ENCODE data around the gene MYL3. TPM values are rescaled to one million over a fixed set of nuclear protein-coding genes. Genes with fewer than 3 reads are reported as not detected.
A peak's percentile ranks its signal among the peaks of the same experiment; 100 is the strongest.

Gene MYL3
- total RNA-seq, 2 donors from 2014 or later = 208 to 223 TPM

- H3K9me3 ChIP-seq = no peaks in the 10 kb centered on the region
- H3K4me3 ChIP-seq = no peak overlapping the region
- TF ChIP-seq, protein P1, sequence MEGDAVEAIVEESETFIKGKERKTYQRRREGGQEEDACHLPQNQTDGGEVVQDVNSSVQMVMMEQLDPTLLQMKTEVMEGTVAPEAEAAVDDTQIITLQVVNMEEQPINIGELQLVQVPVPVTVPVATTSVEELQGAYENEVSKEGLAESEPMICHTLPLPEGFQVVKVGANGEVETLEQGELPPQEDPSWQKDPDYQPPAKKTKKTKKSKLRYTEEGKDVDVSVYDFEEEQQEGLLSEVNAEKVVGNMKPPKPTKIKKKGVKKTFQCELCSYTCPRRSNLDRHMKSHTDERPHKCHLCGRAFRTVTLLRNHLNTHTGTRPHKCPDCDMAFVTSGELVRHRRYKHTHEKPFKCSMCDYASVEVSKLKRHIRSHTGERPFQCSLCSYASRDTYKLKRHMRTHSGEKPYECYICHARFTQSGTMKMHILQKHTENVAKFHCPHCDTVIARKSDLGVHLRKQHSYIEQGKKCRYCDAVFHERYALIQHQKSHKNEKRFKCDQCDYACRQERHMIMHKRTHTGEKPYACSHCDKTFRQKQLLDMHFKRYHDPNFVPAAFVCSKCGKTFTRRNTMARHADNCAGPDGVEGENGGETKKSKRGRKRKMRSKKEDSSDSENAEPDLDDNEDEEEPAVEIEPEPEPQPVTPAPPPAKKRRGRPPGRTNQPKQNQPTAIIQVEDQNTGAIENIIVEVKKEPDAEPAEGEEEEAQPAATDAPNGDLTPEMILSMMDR (IDR thresholded peaks at IDR 0.05) = no peak
- H3K36me3 ChIP-seq = no peaks in the 10 kb centered on the region
- no peak overlapping the region for H3K27ac ChIP-seq
- DNase-seq (ENCODE audit: low spot score) = peak; percentile 51
- H3K4me1 ChIP-seq = peaks cover 0 to 31% of the 10 kb centered on the region in 2 donors
- H3K27me3 ChIP-seq = no peaks in the 10 kb centered on the region
Measured at GRCh38 chr3:46850468-46850779, 12.8 kb downstream of the MYL3 start.

- peak; percentile 58 for DNase-seq (ENCODE audit: low spot score)
- TF ChIP-seq, protein P1 (IDR thresholded peaks at IDR 0.05) = no peak
Measured at GRCh38 chr3:46849686-46850467, 13.4 kb downstream of the MYL3 start.

DNA sequence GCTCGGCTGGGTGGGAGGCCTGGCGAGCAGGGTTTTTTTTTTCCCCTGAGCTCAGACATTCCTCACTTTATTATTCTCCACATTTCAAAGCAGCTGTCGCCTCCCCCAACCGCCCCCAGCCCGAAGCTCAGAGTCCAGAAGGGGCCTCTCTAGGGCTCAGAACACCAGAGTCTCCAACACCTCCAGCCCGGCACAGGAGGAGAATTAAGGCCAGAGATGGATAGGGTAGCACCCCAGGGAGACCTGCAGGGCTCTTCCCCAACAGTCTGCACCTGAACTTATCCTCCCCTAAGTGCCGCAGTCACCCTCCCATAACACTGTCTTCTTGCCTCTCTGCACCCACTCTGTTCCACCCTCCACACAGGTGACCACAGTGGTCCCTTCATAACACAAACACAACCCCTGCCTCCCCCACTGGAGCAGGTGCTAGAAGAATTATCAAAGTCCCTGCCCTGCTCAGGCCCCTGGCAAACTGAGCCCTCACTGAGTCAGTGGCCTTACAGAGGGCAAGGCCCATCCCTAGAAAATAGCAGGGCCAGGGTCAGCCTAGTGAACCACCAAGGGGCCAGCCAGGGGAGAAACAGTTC, 14.1 kb downstream of the MYL3 start:
- DNase-seq (ENCODE audit: low spot score) = peak; percentile 57
- H3K36me3 ChIP-seq = no peaks in the 10 kb centered on the region
- no peaks in the 10 kb centered on the region for H3K9me3 ChIP-seq
- H3K4me3 ChIP-seq = no peak overlapping the region
- H3K4me1 ChIP-seq = peaks cover 0 to 39% of the 10 kb centered on the region in 2 donors
- peak overlapping the region in 1 of 2 donors; percentile 0 for H3K27ac ChIP-seq
- TF ChIP-seq, protein P1 (IDR thresholded peaks at IDR 0.05) = no peak
- H3K27me3 ChIP-seq = no peaks in the 10 kb centered on the region

More at GRCh38 chr3:46849686-46850467, 13.4 kb downstream of the MYL3 start:
- no peaks in the 10 kb centered on the region for H3K9me3 ChIP-seq
- H3K4me3 ChIP-seq = no peak overlapping the region
- H3K36me3 ChIP-seq = no peaks in the 10 kb centered on the region
- H3K4me1 ChIP-seq = peaks cover 0 to 36% of the 10 kb centered on the region in 2 donors
- no peak overlapping the region for H3K27ac ChIP-seq
- H3K27me3 ChIP-seq = no peaks in the 10 kb centered on the region

DNA sequence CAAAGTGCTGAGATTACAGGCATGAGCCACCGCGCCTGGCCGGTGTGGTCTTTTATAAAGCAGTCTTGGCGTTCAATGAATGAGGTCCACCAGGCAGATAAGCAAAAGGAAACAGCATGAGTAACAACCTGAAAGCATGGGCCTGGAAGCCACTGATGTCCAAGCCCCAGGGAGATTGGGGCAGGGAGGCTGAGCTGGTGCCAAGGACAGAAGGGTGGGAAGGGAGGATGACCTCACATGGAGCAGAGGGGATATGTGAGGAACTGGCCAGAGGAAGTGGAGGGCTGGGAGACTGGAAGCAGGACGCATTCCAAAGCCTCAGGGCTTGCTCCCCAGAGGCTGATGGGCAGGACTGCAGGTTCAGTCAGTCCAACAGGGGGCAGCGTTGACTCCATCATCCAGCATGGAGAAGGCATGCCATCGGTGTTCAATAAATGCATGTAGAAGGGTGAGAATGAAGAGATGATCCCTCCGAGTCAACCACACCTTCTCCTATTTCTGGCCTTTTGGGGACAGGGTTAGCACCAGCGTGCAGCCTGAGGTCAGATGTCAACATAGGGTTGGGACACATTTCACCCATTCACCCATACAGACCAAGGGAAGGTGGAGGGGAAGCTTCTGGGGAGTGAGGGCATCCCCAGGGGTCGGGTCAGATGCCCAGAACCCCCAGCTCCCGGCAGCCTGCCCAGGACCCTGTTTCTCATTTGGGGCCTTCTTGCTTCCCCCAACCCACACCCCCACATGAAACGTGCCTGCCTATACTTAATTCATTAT, 14.8 kb downstream of the MYL3 start:
- TF ChIP-seq, protein P1 (IDR thresholded peaks at IDR 0.05) = peak in 1 of 2 donors; percentile 39
- DNase-seq (ENCODE audit: low spot score) = peak; percentile 79
- peak overlapping the region in 1 of 2 donors; percentile 0 for H3K27ac ChIP-seq

GRCh38 chr3:46847744-46848143, 15.5 kb downstream of the MYL3 start:
- peaks cover 0 to 39% of the 10 kb centered on the region in 2 donors for H3K4me1 ChIP-seq
- no peak overlapping the region for H3K27ac ChIP-seq
- TF ChIP-seq, protein P1 (IDR thresholded peaks at IDR 0.05) = no peak
- H3K36me3 ChIP-seq = no peaks in the 10 kb centered on the region
- no peaks in the 10 kb centered on the region for H3K27me3 ChIP-seq
- H3K9me3 ChIP-seq = no peaks in the 10 kb centered on the region
- no peak overlapping the region for H3K4me3 ChIP-seq
- DNase-seq (ENCODE audit: low spot score) = peak; percentile 55

More for the DNA sequence above, 14.8 kb downstream of the MYL3 start:
- Histone ChIP-seq H3K4me1 (peaks cover 0 to 39% of the 10 kb centered on the region in 2 donors), H3K9me3 (no peaks in the 10 kb centered on the region), H3K36me3 (no peaks in the 10 kb centered on the region), H3K4me3 (no peak overlapping the region), H3K27me3 (no peaks in the 10 kb centered on the region)

All from right atrium auricular region (tissue), 2 donors.